ENCODE results near the gene IFNGR1.

DNA sequence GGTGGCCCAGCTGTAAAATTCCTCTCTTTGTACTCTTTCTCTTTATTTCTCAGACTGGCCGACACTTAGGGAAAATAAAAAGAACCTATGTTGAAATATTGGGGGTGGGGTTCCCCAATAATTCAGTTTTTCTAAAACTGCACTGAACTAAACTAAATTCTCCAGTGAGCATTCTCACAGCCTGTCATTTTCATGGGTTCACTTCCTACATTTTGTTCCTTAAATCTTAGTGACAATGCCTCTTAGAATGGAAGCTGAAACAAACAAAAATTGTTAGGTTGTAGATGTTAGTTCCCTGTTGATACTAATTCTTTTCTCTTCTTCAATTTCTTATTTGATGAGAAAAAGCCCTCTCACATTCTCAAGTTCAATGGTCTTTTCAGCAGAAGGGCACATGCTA is 35.8 kb upstream of the IFNGR1 start:
- TF ChIP-seq, protein P1, sequence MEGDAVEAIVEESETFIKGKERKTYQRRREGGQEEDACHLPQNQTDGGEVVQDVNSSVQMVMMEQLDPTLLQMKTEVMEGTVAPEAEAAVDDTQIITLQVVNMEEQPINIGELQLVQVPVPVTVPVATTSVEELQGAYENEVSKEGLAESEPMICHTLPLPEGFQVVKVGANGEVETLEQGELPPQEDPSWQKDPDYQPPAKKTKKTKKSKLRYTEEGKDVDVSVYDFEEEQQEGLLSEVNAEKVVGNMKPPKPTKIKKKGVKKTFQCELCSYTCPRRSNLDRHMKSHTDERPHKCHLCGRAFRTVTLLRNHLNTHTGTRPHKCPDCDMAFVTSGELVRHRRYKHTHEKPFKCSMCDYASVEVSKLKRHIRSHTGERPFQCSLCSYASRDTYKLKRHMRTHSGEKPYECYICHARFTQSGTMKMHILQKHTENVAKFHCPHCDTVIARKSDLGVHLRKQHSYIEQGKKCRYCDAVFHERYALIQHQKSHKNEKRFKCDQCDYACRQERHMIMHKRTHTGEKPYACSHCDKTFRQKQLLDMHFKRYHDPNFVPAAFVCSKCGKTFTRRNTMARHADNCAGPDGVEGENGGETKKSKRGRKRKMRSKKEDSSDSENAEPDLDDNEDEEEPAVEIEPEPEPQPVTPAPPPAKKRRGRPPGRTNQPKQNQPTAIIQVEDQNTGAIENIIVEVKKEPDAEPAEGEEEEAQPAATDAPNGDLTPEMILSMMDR (IDR thresholded peaks at IDR 0.05 in 4 of 5, conservative IDR thresholded peaks at IDR 0.05 in 1 of 5) = no peak
- TF ChIP-seq POLR2A (IDR thresholded peaks at IDR 0.05) = no peak

All from gastrocnemius medialis (tissue), 4 donors.